HL-60 (cell line): ENCODE results near the gene PRKAR1B.

Experiments used
- GABPA ChIP-seq: IDR thresholded peaks from 2 replicates; pipeline ENCODE4 v1.6.1; 2012; ENCODE audit warnings: low read depth
- POLR2AphosphoS5 ChIP-seq: IDR thresholded peaks from 2 replicates; pipeline ENCODE4 v1.6.1; 2012; ENCODE audit warnings: low read depth
- SPI1 ChIP-seq: IDR thresholded peaks from 2 replicates; pipeline ENCODE4 v1.6.1; 2012; ENCODE audit warnings: low read depth, mild to moderate bottlenecking, borderline replicate concordance
- TF ChIP-seq, protein P1 (sequence below): IDR thresholded peaks from one replicate; pipeline ENCODE4 v1.5.1; 2011; ENCODE audit warnings: low read length, control low read depth, inconsistent platforms; ENCODE audit not compliant: insufficient read depth
- TF ChIP-seq, protein P2 (sequence below): IDR thresholded peaks from 2 replicates; pipeline ENCODE4 v1.6.1; 2012; ENCODE audit warnings: low read depth; ENCODE audit not compliant: insufficient replicate concordance

- TF ChIP-seq, protein P1, sequence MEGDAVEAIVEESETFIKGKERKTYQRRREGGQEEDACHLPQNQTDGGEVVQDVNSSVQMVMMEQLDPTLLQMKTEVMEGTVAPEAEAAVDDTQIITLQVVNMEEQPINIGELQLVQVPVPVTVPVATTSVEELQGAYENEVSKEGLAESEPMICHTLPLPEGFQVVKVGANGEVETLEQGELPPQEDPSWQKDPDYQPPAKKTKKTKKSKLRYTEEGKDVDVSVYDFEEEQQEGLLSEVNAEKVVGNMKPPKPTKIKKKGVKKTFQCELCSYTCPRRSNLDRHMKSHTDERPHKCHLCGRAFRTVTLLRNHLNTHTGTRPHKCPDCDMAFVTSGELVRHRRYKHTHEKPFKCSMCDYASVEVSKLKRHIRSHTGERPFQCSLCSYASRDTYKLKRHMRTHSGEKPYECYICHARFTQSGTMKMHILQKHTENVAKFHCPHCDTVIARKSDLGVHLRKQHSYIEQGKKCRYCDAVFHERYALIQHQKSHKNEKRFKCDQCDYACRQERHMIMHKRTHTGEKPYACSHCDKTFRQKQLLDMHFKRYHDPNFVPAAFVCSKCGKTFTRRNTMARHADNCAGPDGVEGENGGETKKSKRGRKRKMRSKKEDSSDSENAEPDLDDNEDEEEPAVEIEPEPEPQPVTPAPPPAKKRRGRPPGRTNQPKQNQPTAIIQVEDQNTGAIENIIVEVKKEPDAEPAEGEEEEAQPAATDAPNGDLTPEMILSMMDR, result no peak
- TF ChIP-seq POLR2AphosphoS5 (no peak), SPI1 (no peak), GABPA (no peak)
- TF ChIP-seq, protein P2, sequence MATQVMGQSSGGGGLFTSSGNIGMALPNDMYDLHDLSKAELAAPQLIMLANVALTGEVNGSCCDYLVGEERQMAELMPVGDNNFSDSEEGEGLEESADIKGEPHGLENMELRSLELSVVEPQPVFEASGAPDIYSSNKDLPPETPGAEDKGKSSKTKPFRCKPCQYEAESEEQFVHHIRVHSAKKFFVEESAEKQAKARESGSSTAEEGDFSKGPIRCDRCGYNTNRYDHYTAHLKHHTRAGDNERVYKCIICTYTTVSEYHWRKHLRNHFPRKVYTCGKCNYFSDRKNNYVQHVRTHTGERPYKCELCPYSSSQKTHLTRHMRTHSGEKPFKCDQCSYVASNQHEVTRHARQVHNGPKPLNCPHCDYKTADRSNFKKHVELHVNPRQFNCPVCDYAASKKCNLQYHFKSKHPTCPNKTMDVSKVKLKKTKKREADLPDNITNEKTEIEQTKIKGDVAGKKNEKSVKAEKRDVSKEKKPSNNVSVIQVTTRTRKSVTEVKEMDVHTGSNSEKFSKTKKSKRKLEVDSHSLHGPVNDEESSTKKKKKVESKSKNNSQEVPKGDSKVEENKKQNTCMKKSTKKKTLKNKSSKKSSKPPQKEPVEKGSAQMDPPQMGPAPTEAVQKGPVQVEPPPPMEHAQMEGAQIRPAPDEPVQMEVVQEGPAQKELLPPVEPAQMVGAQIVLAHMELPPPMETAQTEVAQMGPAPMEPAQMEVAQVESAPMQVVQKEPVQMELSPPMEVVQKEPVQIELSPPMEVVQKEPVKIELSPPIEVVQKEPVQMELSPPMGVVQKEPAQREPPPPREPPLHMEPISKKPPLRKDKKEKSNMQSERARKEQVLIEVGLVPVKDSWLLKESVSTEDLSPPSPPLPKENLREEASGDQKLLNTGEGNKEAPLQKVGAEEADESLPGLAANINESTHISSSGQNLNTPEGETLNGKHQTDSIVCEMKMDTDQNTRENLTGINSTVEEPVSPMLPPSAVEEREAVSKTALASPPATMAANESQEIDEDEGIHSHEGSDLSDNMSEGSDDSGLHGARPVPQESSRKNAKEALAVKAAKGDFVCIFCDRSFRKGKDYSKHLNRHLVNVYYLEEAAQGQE, result no peak
Observed at GRCh38 chr7:747186-747585, 20.1 kb upstream of the PRKAR1B start.
